CD4-positive, alpha-beta T cell (primary cell): ENCODE measurements around the gene DGKB. TPM values are rescaled to one million over a fixed set of nuclear protein-coding genes. Genes with fewer than 3 reads are reported as not detected.

Experiments used
- ATAC-seq: fragments of 200-7000 bp; cut with Tn5 transposase; one replicate; pipeline ENCODE4 v1.10.0; 2022; ENCODE audit warnings: mild to moderate bottlenecking; ENCODE audit not compliant: poor library complexity
- CTCF ChIA-PET: fragments of 350-600 bp; sonication (Branson Sonifier 250); formaldehyde crosslinking; loops from one replicate; lab custom pipeline; 2021; ENCODE audit warnings: antibody characterized with exemption, inconsistent platforms; lab: Charles Lee
- POLR2A ChIA-PET: fragments of 350-600 bp; sonication (Branson Sonifier 250); formaldehyde crosslinking; loops from one replicate; lab custom pipeline; 2021; ENCODE audit warnings: antibody characterized with exemption, inconsistent platforms; lab: Charles Lee
- DNase-seq, 14 experiments: peaks; one replicate each; pipeline ENCODE4 v3.0.0-alpha.2; 2013 to 2020; ENCODE audit warnings: mixed read lengths in 2 of 14
- H3K27ac ChIP-seq, 2 donors: one replicate each; pipeline versions ENCODE4 v1.5.1 to v1.7.0; 2013; ENCODE audit warnings: low read length in 2 of 2, low read depth in 1 of 2, mild to moderate bottlenecking in 1 of 2
- H3K27me3 ChIP-seq, 2 experiments: 1 replicate in 1 of 2; 2 replicates in 1 of 2; pipeline versions ENCODE4 v1.6.1 to v1.7.0; 2013; ENCODE audit warnings: low read length in 2 of 2, control low read depth in 1 of 2, mild to moderate bottlenecking in 1 of 2, moderate library complexity in 1 of 2; ENCODE audit not compliant: insufficient read depth in 2 of 2, control insufficient read depth in 1 of 2
- H3K36me3 ChIP-seq: one replicate; pipeline ENCODE4 v1.6.1; 2013; ENCODE audit warnings: low read length, control low read depth; ENCODE audit not compliant: insufficient read depth
- H3K4me1 ChIP-seq: one replicate; pipeline ENCODE4 v1.6.1; 2013; ENCODE audit warnings: low read length, control low read depth; ENCODE audit not compliant: insufficient read depth
- H3K4me3 ChIP-seq: one replicate; pipeline ENCODE4 v1.5.1; 2013; ENCODE audit warnings: mild to moderate bottlenecking, low read length, moderate library complexity
- H3K9me3 ChIP-seq, 2 experiments: 1 replicate in 1 of 2; 2 replicates in 1 of 2; pipeline versions ENCODE4 v1.6.1 to v1.7.0; 2013; ENCODE audit warnings: low read length in 2 of 2, mild to moderate bottlenecking in 2 of 2, control low read depth in 1 of 2, moderate library complexity in 1 of 2; ENCODE audit not compliant: control insufficient read depth in 1 of 2, insufficient read depth in 1 of 2
- H3K27ac Mint-ChIP-seq: one replicate; pipeline ENCODE4 v1.8.0; 2020; ENCODE audit warnings: mixed read lengths
- H3K27me3 Mint-ChIP-seq: one replicate; pipeline ENCODE4 v1.8.0; 2021; ENCODE audit warnings: mixed read lengths
- H3K36me3 Mint-ChIP-seq: one replicate; pipeline ENCODE4 v1.8.0; 2021; ENCODE audit warnings: low read depth, mixed read lengths
- H3K4me1 Mint-ChIP-seq: one replicate; pipeline ENCODE4 v1.8.0; 2021; ENCODE audit warnings: low read depth, mixed read lengths
- H3K4me3 Mint-ChIP-seq: one replicate; pipeline ENCODE4 v1.8.0; 2020; ENCODE audit warnings: mild to moderate bottlenecking, mixed read lengths
- H3K9me3 Mint-ChIP-seq: one replicate; pipeline ENCODE4 v1.8.0; 2020; ENCODE audit warnings: mixed read lengths
- intact Hi-C, 2 experiments: fragments of 100-400 bp; cut with DNase I in 1 of 2; cut with micrococcal nuclease in 1 of 2; formaldehyde crosslinking; loops; one replicate each; pipeline versions ENCODE4 v1.15.1 to v1.9.0; 2023 to 2025; cut with DNase I, micrococcal nuclease
- total RNA-seq, 174 experiments: library from RNA in 2 of 174; stranded (reverse) in 2 of 174; gene quantifications; one replicate each; pipeline ENCODE4 v1.2.3 and lab custom pipeline; 2021 to 2026
- TF ChIP-seq, protein P1 (sequence below): fragments of 200-600 bp; IDR thresholded peaks from one replicate; pipeline ENCODE4 v1.8.0; 2022; ENCODE audit warnings: antibody characterized with exemption, mild to moderate bottlenecking

The DGKB gene
- total RNA-seq, 2 experiments from 2014 or later = not detected

DNA sequence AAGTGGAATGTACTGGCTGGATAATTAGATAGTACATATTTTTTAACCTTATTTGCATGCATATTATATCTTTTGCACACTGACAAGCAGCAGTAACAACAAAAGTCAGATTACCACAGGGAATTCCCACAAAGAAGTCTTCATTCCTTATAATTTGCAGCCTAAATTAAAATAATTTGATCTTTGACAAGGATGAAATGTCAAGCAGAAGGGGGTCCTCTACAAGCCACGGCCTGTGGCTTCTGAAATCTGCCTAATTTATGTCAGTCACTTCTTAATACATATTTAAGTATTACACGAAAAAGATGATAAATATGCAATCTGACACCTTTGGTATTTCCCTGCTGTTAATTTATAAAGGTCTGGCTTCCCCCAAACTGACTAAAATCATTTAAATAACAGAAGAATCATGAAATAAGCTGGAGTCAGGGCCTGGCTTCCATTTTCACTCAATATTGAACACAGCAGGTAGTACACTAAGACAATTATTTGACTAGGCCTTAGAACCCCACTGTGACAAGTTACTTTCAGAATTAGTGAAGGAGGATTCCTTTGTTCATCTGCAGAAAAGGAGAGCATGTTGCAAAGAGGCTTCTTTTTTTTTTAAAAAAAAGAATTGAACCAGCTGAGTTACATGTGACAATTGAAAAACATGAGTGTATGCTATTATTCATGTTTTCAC, 562.0 kb downstream of the DGKB start:
- TF ChIP-seq, protein P1, sequence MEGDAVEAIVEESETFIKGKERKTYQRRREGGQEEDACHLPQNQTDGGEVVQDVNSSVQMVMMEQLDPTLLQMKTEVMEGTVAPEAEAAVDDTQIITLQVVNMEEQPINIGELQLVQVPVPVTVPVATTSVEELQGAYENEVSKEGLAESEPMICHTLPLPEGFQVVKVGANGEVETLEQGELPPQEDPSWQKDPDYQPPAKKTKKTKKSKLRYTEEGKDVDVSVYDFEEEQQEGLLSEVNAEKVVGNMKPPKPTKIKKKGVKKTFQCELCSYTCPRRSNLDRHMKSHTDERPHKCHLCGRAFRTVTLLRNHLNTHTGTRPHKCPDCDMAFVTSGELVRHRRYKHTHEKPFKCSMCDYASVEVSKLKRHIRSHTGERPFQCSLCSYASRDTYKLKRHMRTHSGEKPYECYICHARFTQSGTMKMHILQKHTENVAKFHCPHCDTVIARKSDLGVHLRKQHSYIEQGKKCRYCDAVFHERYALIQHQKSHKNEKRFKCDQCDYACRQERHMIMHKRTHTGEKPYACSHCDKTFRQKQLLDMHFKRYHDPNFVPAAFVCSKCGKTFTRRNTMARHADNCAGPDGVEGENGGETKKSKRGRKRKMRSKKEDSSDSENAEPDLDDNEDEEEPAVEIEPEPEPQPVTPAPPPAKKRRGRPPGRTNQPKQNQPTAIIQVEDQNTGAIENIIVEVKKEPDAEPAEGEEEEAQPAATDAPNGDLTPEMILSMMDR = no peak
- Histone ChIP-seq H3K9me3 (no peaks in the 10 kb centered on the region), H3K27ac (no peak overlapping the region), H3K4me3 (no peak overlapping the region), H3K36me3 (no peaks in the 10 kb centered on the region), H3K4me1 (no peaks in the 10 kb centered on the region), H3K27me3 (no peaks in the 10 kb centered on the region)
- ATAC-seq = no peak
- Mint-ChIP-seq H3K4me1 (no peaks in the 10 kb centered on the region), H3K9me3 (peaks cover 2% of the 10 kb centered on the region), H3K27ac (no peak overlapping the region), H3K36me3 (no peaks in the 10 kb centered on the region), H3K4me3 (no peak overlapping the region), H3K27me3 (no peaks in the 10 kb centered on the region)
- intact Hi-C loops = no loop called here
- DNase-seq = no peak
- ChIA-PET CTCF (no interaction called here), POLR2A (no interaction called here)

GRCh38 chr7:14339861-14340260, 562.7 kb downstream of the DGKB start:
- intact Hi-C loops = no loop called here
- peaks cover 2% of the 10 kb centered on the region for H3K9me3 Mint-ChIP-seq

DNA sequence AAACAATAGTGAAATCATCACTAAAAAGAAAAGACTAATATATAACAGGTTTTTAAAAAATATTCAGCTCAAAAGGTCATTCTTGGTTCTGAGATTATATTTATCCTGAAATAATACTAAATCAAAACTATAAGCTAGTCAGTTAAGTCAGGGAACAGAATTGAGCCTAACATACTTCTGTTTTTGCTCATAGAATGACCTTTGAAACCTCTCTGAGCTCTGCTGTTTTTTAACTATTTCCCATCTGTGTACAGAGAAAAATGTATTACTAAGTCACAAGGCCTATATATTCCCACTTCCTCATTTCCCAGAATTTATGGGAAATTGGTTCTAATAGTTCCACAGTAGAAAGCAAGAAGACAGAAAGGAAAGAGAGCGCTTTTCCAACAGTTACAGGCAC, 566.3 kb downstream of the DGKB start:
- DNase-seq (no peak), ATAC-seq (no peak)
- POLR2A ChIA-PET = no interaction called here
- CTCF ChIA-PET = no interaction called here
- no peak overlapping the region for H3K27ac ChIP-seq
- H3K9me3 ChIP-seq = no peaks in the 10 kb centered on the region
- intact Hi-C loops = no loop called here
- no peak overlapping the region for H3K4me3 ChIP-seq
- H3K4me3 Mint-ChIP-seq = no peak overlapping the region
- H3K36me3 ChIP-seq = no peaks in the 10 kb centered on the region
- H3K36me3 Mint-ChIP-seq = no peaks in the 10 kb centered on the region
- H3K9me3 Mint-ChIP-seq = peaks cover 2% of the 10 kb centered on the region
- H3K4me1 ChIP-seq = no peaks in the 10 kb centered on the region
- H3K4me1 Mint-ChIP-seq = no peaks in the 10 kb centered on the region
- no peaks in the 10 kb centered on the region for H3K27me3 ChIP-seq
- TF ChIP-seq, protein P1 = no peak
- no peak overlapping the region for H3K27ac Mint-ChIP-seq
- no peaks in the 10 kb centered on the region for H3K27me3 Mint-ChIP-seq

More at GRCh38 chr7:14339861-14340260, 562.7 kb downstream of the DGKB start:
- Mint-ChIP-seq H3K4me3 (no peak overlapping the region), H3K27me3 (no peaks in the 10 kb centered on the region), H3K4me1 (no peaks in the 10 kb centered on the region), H3K27ac (no peak overlapping the region), H3K36me3 (no peaks in the 10 kb centered on the region)
- H3K4me3 ChIP-seq = no peak overlapping the region
- H3K27me3 ChIP-seq = no peaks in the 10 kb centered on the region
- H3K9me3 ChIP-seq = no peaks in the 10 kb centered on the region
- ATAC-seq (no peak), DNase-seq (no peak)
- ChIA-PET POLR2A (no interaction called here), CTCF (no interaction called here)
- H3K27ac ChIP-seq = no peak overlapping the region
- no peaks in the 10 kb centered on the region for H3K4me1 ChIP-seq
- no peaks in the 10 kb centered on the region for H3K36me3 ChIP-seq
- TF ChIP-seq, protein P1 = no peak
